OCI-LY1 (cell line): ENCODE measurements around the gene KDM2A.

ENCODE experiments used
- CTCF ChIP-seq: fragments of 200-600 bp; sonication (generic), shearing (Covaris generic); IDR thresholded peaks from 2 replicates; pipeline ENCODE4 v1.5.1; 2017; ENCODE audit warnings: mild to moderate bottlenecking, antibody characterized with exemption, low read length, moderate library complexity, mixed read lengths
- EZH2 ChIP-seq: fragments of 200-600 bp; sonication (generic), shearing (Covaris generic); IDR thresholded peaks from 2 replicates; pipeline ENCODE4 v1.8.0; 2017; ENCODE audit warnings: borderline replicate concordance, mixed run types, mild to moderate bottlenecking, antibody characterized with exemption, low read length, moderate library complexity, mixed read lengths

- TF ChIP-seq EZH2 (no peak), CTCF (no peak)
Measured at GRCh38 chr11:67085617-67086016, 33.4 kb upstream of the KDM2A start.
